Stimulated activated CD8-positive, alpha-beta memory T cell treated with anti-CD3 and anti-CD28 coated beads, Interleukin-12 subunit alpha, Interleukin-12 subunit beta, amount 100 ng/mL, for 1 hour (primary cell): ENCODE results near the gene ANAPC16.
"Not testable (repeated sequence)": the region's sequence is repeated elsewhere in the genome, so short reads cannot be mapped to it uniquely, and the experiment has no call there.

Experiments
- DNase-seq: peaks from one replicate; pipeline ENCODE4 v3.0.0-alpha.2; 2020; ENCODE audit warnings: low read depth

ANAPC16 gene

GRCh38 chr10:72243822-72244437, 28.1 kb downstream of the ANAPC16 start:
- no peak for DNase-seq

DNA sequence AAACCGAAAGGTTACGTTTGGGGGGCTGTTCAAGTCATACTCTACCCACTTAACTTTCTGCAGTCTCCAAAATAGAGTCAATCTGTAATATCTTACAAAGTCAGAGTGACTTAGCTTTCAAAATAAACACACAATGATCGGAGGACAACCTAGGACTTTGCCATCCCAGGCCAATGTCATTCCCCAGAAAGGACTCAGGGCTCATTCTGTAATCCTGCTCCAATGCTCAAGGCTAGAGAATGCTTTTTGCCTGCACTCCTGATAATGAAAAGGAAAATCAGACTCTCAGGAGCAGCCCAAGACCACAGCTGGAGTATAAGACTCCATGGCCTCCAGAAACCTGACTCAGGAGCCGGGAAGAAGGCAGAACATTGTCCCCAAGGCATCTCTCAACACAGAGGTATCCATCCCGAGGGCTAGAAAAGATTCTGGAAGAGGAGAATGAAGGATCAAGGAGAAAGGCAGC, 28.8 kb downstream of the ANAPC16 start:
- no peak for DNase-seq

DNA sequence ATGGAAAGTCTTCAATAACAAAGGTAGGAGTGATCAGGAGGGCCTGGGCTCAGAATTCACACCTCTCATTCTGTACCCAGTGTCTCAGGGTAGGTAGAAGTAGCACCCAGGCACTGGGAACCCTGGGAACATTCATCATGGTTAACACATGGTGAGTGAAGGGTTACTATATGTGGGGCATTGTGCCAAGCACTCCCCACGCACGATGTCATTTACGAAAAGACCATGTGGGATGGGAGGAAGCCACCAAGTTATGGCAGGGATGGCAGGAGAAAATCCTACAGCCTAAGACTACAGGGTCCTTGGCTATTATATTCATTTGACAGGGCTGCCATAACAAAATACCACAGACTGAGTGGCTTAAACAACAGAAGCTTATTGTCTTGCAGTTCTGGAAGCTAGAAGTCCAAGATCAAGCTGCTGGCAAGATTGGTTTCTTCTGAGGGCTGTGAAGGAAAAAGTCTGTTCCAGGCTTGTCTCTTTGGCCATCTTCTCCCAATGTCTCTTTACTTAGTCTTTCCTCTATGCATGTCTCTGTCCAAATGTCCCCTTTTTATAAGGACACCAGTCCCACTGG, 30.2 kb downstream of the ANAPC16 start:
- DNase-seq: no peak

GRCh38 chr10:72248468-72249151, 32.8 kb downstream of the ANAPC16 start:
- peak; percentile 54 for DNase-seq

GRCh38 chr10:72249176-72249862, 33.5 kb downstream of the ANAPC16 start:
- not testable (repeated sequence) for DNase-seq

DNA sequence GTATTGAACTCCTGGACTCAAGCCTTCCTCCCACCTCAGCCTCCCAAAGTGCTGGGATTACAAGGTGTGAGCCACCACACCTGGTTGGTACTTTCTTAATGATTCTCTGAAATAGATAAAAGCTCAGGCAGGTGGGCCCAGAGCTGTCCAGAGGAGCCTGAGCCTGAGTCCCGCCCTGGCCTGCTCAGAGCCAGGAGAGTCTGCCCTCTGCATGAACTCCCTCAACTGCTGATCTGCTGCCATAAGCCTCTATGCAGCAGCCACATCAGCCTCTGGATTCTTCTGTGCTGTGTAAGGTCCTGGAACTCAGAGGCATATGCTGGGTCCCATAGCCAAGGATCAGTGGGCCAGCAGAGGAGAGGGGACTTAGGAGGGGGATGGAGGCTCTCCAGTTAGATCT, 34.9 kb downstream of the ANAPC16 start:
- no peak for DNase-seq

GRCh38 chr10:72251635-72252034, 35.8 kb downstream of the ANAPC16 start:
- no peak for DNase-seq

- no peak for DNase-seq
These were observed 37.2 kb downstream of the ANAPC16 start for GRCh38 chr10:72252972-72253371.

- no peak for DNase-seq
These were observed 37.8 kb downstream of the ANAPC16 start for GRCh38 chr10:72253578-72253977.

GRCh38 chr10:72254813-72255568, 39.2 kb downstream of the ANAPC16 start:
- DNase-seq: no peak

- no peak for DNase-seq
These were observed 40.3 kb downstream of the ANAPC16 start for GRCh38 chr10:72255977-72256729.

DNA sequence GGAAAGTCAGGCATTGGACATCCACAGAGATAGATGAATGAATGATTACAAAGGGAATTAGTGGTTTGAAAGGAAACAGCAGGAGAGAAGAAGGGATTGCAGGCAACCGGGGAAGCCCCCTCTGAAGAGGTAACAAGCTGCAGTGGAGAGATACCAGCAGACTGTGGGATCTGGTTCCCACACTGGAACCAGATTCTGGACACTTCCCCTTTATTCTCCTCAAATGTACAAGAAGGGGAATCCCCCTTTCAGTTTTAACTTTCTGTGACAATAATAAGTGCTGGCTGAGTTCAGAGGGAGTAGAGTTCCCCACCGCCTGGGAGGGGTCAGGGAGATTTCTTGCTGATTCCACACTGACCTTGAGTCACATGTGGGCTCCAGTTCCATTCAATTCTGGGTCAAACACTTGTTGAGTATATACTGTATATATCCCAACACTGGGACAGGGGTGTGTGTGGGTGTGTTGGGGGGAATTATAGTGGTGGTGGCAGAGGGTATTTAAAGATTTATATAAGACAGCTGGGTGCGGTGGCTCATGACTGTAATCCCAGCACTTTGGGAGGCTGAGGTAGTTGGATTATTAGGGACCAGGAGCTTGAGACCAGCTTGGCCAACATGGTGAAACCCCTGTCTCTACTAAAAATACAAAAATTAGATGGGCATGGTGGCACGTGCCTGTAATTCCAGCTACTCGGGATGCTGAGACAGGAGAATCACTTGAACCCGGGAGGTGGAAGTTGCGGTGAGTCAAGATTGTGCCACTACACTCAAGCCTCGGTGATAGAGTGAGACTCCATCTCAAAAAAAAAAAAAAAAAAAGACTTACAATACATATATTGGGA, 41.5 kb downstream of the ANAPC16 start:
- DNase-seq: no peak

- no peak for DNase-seq
These were observed 42.8 kb downstream of the ANAPC16 start for GRCh38 chr10:72258617-72259016.

DNA sequence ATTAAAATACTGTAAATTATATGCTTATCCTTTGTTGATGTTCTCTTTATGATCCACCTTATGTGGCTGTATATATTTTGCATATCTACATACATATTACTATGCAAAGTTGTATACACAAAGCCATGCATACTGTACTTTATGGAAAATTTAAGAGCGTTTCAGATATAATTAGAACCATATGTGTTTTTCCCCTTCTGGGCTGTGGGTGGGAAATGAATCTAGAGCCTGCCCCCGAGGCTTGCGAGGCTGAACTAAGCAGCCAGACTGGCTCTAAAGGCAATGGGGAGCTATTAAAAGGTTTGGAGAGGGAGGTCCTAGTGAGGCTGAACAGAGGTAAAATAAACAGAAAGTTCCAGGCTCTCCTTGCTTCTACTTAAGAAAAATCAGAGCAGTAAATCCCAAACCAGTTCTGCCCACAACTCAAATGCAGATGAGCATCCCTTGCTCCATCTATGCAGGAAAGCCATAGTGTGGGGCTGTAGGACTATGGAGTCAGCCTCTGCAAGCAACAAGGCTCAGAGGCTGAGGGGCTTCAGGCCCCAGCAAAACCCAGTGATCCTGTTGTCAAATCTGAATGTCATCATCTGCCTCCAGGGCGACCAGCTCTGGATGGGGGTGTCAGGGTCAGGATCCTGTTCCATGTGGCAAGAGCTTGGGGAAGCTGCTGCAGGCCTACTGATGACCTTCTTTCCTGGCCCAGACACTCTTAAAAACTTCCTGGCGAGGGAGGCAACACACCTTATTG, 43.9 kb downstream of the ANAPC16 start:
- no peak for DNase-seq

GRCh38 chr10:72260239-72260975, 44.6 kb downstream of the ANAPC16 start:
- peak; percentile 63 for DNase-seq

- no peak for DNase-seq
These were observed 45.4 kb downstream of the ANAPC16 start for GRCh38 chr10:72260976-72261783.

GRCh38 chr10:72261784-72262404, 46.1 kb downstream of the ANAPC16 start:
- DNase-seq: no peak
